Caco-2 (cell line): Measurements from ENCODE around the gene TBC1D21. TPM values are rescaled to one million over a fixed set of nuclear protein-coding genes. Genes with fewer than 3 reads are reported as not detected.

Experiments used
- BruUV-seq: library from RNA; stranded (reverse); fragments of 400-500 nt; replicated peaks from 2 replicates; lab custom pipeline; 2021; lab: Mats Ljungman, UMichigan
- CTCF ChIA-PET: fragments of 300-600 bp; sonication (Branson Sonifier 250); formaldehyde crosslinking; loops from one replicate; lab custom pipeline; 2022; ENCODE audit warnings: antibody characterized with exemption; lab: Charles Lee
- POLR2A ChIA-PET: fragments of 300-600 bp; sonication (Branson Sonifier 250); formaldehyde crosslinking; loops from one replicate; lab custom pipeline; 2022; ENCODE audit warnings: antibody characterized with exemption; lab: Charles Lee
- DNase-seq, 2 experiments: peaks; one replicate each; pipeline versions ENCODE4 v3.0.0 to v3.0.0-alpha.2; 2020 to 2022
- H3K27me3 ChIP-seq: replicated peaks from 2 replicates; pipeline ENCODE4 v1.6.0; 2011; ENCODE audit warnings: low read length; ENCODE audit not compliant: control insufficient read depth, insufficient read depth
- H3K36me3 ChIP-seq: 2 replicates; pipeline ENCODE4 v1.5.1; 2011; ENCODE audit warnings: low read length; ENCODE audit not compliant: control insufficient read depth, insufficient read depth
- H3K4me1 ChIP-seq: fragments of 250-450 bp; sonication (Bioruptor Pico); 2 replicates; pipeline ENCODE4 v1.5.1; 2020; ENCODE audit warnings: mild to moderate bottlenecking
- H3K4me3 ChIP-seq: 2 replicates; pipeline ENCODE4 v1.5.1; 2011; ENCODE audit warnings: low read depth, mild to moderate bottlenecking, control low read depth, low read length
- H3K9me3 ChIP-seq: fragments of 250-450 bp; sonication (Bioruptor Pico); 2 replicates; pipeline ENCODE4 v1.5.1; 2020; ENCODE audit warnings: mild to moderate bottlenecking, moderate library complexity
- H3K27ac Mint-ChIP-seq: one replicate; pipeline ENCODE4 v1.8.0; 2022; ENCODE audit warnings: mixed read lengths; ENCODE audit not compliant: unreplicated experiment
- H3K27me3 Mint-ChIP-seq: one replicate; pipeline ENCODE4 v1.8.0; 2022; ENCODE audit warnings: mixed read lengths; ENCODE audit not compliant: insufficient read depth, unreplicated experiment
- H3K36me3 Mint-ChIP-seq: one replicate; pipeline ENCODE4 v1.8.0; 2022; ENCODE audit warnings: mild to moderate bottlenecking, mixed read lengths; ENCODE audit not compliant: insufficient read depth, unreplicated experiment
- H3K4me1 Mint-ChIP-seq: one replicate; pipeline ENCODE4 v1.8.0; 2022; ENCODE audit warnings: low read depth, mixed read lengths; ENCODE audit not compliant: unreplicated experiment
- H3K4me3 Mint-ChIP-seq: one replicate; pipeline ENCODE4 v1.8.0; 2022; ENCODE audit warnings: mild to moderate bottlenecking, moderate library complexity, mixed read lengths; ENCODE audit not compliant: unreplicated experiment
- H3K9me3 Mint-ChIP-seq: one replicate; pipeline ENCODE4 v1.8.0; 2022; ENCODE audit warnings: mixed read lengths; ENCODE audit not compliant: unreplicated experiment
- CTCF ChIP-seq, 2 experiments: fragments of 200-600 bp in 1 of 2; IDR thresholded peaks; 1 replicate in 1 of 2; 2 replicates in 1 of 2; pipeline versions ENCODE4 v1.5.1 to v1.8.0; 2011 to 2022; ENCODE audit warnings: antibody characterized with exemption in 1 of 2, control low read depth in 1 of 2, inconsistent platforms in 1 of 2, low read depth in 1 of 2, low read length in 1 of 2, mild to moderate bottlenecking in 1 of 2, moderate library complexity in 1 of 2; ENCODE audit not compliant: insufficient read depth in 1 of 2, severe bottlenecking in 1 of 2, unreplicated experiment in 1 of 2
- intact Hi-C: fragments of 100-400 bp; cut with micrococcal nuclease; formaldehyde crosslinking; loops from one replicate; pipeline ENCODE4 v1.10.0; 2022; ENCODE audit not compliant: unreplicated experiment
- total RNA-seq: library from RNA; stranded (reverse); gene quantifications from 2 replicates; pipeline ENCODE4 v1.2.3, GENCODE V29; 2022

The TBC1D21 gene
- total RNA-seq, 1 experiment from 2014 or later: not detected

- TF ChIP-seq CTCF (IDR thresholded peaks at IDR 0.05; ENCODE audit: insufficient read depth in 1 of 2, low read depth in 1 of 2, low read length in 1 of 2, severe bottlenecking in 1 of 2, unreplicated experiment in 1 of 2): no peak
- ChIA-PET CTCF (interaction anchor here (0.6 to 2.6 kb wide), 2 partner anchors 53 to 290 kb away, joined by 3 to 14 read pairs; partner anchors contain the start of gene TBC1D21), POLR2A (no interaction called here)
- H3K4me3 Mint-ChIP-seq: peak within 1 kb of the TSS; percentile 73
- Histone ChIP-seq H3K9me3 (no peaks in the 10 kb centered on the region), H3K27me3 (no peaks in the 10 kb centered on the region), H3K36me3 (no peaks in the 10 kb centered on the region), H3K4me1 (peaks cover 6% of the 10 kb centered on the region), H3K4me3 (peak within 1 kb of the TSS; percentile 55)
- DNase-seq: peak; percentile 48 to 54
- H3K9me3 Mint-ChIP-seq: no peaks in the 10 kb centered on the region
- intact Hi-C loops: no loop called here
- no peak within 1 kb of the TSS for H3K27ac Mint-ChIP-seq
- H3K27me3 Mint-ChIP-seq: peaks cover 10% of the 10 kb centered on the region
- H3K36me3 Mint-ChIP-seq: no peaks in the 10 kb centered on the region
- H3K4me1 Mint-ChIP-seq: no peaks in the 10 kb centered on the region
- BruUV-seq: no TSS peak
Observed at GRCh38 chr15:73926219-73927002, 53.0 kb downstream of the TBC1D21 start, which contains the start of gene LOXL1. Gene LOXL1 (plus strand): TSS chr15:73926462. CDS start chr15:73926784, 322 bp downstream.

DNA sequence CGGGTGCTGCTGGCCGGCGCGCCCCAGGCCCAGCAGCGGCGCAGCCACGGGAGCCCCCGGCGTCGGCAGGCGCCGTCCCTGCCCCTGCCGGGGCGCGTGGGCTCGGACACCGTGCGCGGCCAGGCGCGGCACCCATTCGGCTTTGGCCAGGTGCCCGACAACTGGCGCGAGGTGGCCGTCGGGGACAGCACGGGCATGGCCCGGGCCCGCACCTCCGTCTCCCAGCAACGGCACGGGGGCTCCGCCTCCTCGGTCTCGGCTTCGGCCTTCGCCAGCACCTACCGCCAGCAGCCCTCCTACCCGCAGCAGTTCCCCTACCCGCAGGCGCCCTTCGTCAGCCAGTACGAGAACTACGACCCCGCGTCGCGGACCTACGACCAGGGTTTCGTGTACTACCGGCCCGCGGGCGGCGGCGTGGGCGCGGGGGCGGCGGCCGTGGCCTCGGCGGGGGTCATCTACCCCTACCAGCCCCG is 53.7 kb downstream of the TBC1D21 start:
- Histone ChIP-seq H3K27me3 (no peaks in the 10 kb centered on the region), H3K36me3 (no peaks in the 10 kb centered on the region), H3K4me3 (peak overlapping the region; percentile 55), H3K9me3 (no peaks in the 10 kb centered on the region), H3K4me1 (peaks cover 6% of the 10 kb centered on the region)
- no peak overlapping the region for H3K27ac Mint-ChIP-seq
- POLR2A ChIA-PET: no interaction called here
- no peak for TF ChIP-seq CTCF (IDR thresholded peaks at IDR 0.05; ENCODE audit: insufficient read depth in 1 of 2, low read depth in 1 of 2, low read length in 1 of 2, severe bottlenecking in 1 of 2, unreplicated experiment in 1 of 2)
- intact Hi-C loops: no loop called here
- BruUV-seq: no TSS peak
- peaks cover 10% of the 10 kb centered on the region for H3K27me3 Mint-ChIP-seq
- CTCF ChIA-PET: interaction anchor here (0.8 to 2.6 kb wide), 8 partner anchors 8 to 53 kb away, joined by 3 to 14 read pairs (median 6); partner anchors contain the start of gene TBC1D21
- DNase-seq: peak; percentile 53 to 55
- H3K9me3 Mint-ChIP-seq: no peaks in the 10 kb centered on the region
- peak overlapping the region; percentile 73 for H3K4me3 Mint-ChIP-seq
- H3K36me3 Mint-ChIP-seq: no peaks in the 10 kb centered on the region
- H3K4me1 Mint-ChIP-seq: no peaks in the 10 kb centered on the region

GRCh38 chr15:73927476-73928240 is 54.3 kb downstream of the TBC1D21 start:
- intact Hi-C loops: no loop called here
- BruUV-seq: no TSS peak
- Histone ChIP-seq H3K4me3 (peak overlapping the region; percentile 55), H3K36me3 (no peaks in the 10 kb centered on the region), H3K27me3 (no peaks in the 10 kb centered on the region), H3K9me3 (no peaks in the 10 kb centered on the region), H3K4me1 (peaks cover 6% of the 10 kb centered on the region)
- peaks cover 10% of the 10 kb centered on the region for H3K27me3 Mint-ChIP-seq
- ChIA-PET CTCF (interaction anchor here (0.8 to 2.6 kb wide), 9 partner anchors 9 to 54 kb away, joined by 3 to 14 read pairs (median 5); partner anchors contain the start of gene TBC1D21), POLR2A (no interaction called here)
- no peaks in the 10 kb centered on the region for H3K9me3 Mint-ChIP-seq
- peak overlapping the region; percentile 73 for H3K27ac Mint-ChIP-seq
- peak overlapping the region; percentile 73 for H3K4me3 Mint-ChIP-seq
- peak; percentile 46 to 58 for TF ChIP-seq CTCF (IDR thresholded peaks at IDR 0.05; ENCODE audit: insufficient read depth in 1 of 2, low read depth in 1 of 2, low read length in 1 of 2, severe bottlenecking in 1 of 2, unreplicated experiment in 1 of 2)
- peak; percentile 53 to 82 for DNase-seq
- H3K4me1 Mint-ChIP-seq: no peaks in the 10 kb centered on the region
- H3K36me3 Mint-ChIP-seq: no peaks in the 10 kb centered on the region
